ENCODE measurements around the gene CHCHD3. TPM values are rescaled to one million over a fixed set of nuclear protein-coding genes. Genes with fewer than 3 reads are reported as not detected.

CHCHD3 gene
- total RNA-seq, 1 donor from 2014 or later, result 61.5 TPM

DNA sequence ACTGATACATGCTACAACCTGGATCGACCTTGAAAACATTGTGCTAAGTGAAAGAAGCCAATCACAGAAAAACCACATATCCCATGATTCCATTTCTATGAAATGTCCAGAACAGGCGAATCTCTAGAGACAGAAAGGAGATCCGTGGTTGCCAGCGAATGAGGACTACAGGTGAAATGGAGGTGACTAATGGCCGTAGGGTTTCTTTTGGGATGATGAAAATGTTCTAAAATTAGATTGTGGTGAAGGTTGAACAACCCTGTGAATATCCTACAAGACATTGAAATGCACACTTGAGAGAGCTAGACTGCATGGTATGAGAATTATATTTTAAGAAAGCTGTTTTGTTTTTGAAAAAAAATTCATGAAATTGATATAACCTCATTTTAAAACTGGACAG is 317.1 kb downstream of the CHCHD3 start:
- TF ChIP-seq, protein P1, sequence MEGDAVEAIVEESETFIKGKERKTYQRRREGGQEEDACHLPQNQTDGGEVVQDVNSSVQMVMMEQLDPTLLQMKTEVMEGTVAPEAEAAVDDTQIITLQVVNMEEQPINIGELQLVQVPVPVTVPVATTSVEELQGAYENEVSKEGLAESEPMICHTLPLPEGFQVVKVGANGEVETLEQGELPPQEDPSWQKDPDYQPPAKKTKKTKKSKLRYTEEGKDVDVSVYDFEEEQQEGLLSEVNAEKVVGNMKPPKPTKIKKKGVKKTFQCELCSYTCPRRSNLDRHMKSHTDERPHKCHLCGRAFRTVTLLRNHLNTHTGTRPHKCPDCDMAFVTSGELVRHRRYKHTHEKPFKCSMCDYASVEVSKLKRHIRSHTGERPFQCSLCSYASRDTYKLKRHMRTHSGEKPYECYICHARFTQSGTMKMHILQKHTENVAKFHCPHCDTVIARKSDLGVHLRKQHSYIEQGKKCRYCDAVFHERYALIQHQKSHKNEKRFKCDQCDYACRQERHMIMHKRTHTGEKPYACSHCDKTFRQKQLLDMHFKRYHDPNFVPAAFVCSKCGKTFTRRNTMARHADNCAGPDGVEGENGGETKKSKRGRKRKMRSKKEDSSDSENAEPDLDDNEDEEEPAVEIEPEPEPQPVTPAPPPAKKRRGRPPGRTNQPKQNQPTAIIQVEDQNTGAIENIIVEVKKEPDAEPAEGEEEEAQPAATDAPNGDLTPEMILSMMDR (IDR thresholded peaks at IDR 0.05; ENCODE audit: partially characterized antibody, unreplicated experiment), result no peak
- no peak for DNase-seq
- Mint-ChIP-seq H3K4me3 (ENCODE audit: unreplicated experiment) (no peak overlapping the region), H3K27me3 (ENCODE audit: unreplicated experiment) (peaks cover 3% of the 10 kb centered on the region), H3K9me3 (ENCODE audit: unreplicated experiment) (peaks cover 4% of the 10 kb centered on the region), H3K4me1 (ENCODE audit: low read depth, unreplicated experiment) (no peaks in the 10 kb centered on the region), H3K36me3 (ENCODE audit: unreplicated experiment) (peaks cover 3% of the 10 kb centered on the region), H3K27ac (ENCODE audit: unreplicated experiment) (no peak overlapping the region)

DNA sequence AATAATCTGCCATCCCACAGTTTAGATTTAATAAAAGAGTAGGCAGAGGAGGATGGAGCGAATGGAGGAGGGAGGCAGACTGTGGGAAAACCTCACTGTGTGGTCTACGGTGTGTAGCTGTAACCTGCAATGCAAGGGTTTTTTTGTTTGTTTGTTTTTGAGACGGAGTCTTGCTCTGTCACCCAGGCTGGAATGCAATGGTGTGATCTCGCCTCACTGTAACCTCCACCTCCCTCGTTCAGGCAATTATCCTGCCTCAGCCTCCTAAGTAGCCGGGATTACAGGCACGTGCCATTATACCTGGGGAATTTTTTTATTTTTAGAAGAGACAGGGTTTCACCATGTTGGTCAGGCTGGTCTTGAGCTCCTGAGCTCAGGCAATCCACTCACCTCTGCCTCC is 321.0 kb downstream of the CHCHD3 start:
- Mint-ChIP-seq H3K9me3 (ENCODE audit: unreplicated experiment) (peaks cover 2% of the 10 kb centered on the region), H3K36me3 (ENCODE audit: unreplicated experiment) (no peaks in the 10 kb centered on the region), H3K27ac (ENCODE audit: unreplicated experiment) (no peak overlapping the region), H3K4me3 (ENCODE audit: unreplicated experiment) (no peak overlapping the region), H3K27me3 (ENCODE audit: unreplicated experiment) (peaks cover 3% of the 10 kb centered on the region), H3K4me1 (ENCODE audit: low read depth, unreplicated experiment) (no peaks in the 10 kb centered on the region)
- TF ChIP-seq, protein P1 (IDR thresholded peaks at IDR 0.05; ENCODE audit: partially characterized antibody, unreplicated experiment), result no peak
- DNase-seq, result no peak

DNA sequence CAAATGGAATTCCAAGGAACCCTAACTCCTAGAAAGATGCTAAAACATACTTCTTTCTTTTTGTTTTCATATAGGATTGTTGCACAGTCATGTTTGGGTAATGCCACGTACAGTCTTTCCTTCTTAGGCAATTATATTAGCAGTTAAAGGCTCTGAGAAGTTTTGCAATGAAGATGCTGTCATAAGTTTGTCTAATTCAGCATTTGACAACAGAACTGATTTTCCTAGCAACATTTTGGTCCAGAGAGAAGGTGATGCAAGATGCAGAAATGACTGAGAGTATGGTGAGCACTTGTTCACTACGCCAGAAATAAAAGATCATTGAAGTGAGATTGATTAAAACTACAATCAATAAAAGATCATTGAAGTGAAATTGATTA is 321.7 kb downstream of the CHCHD3 start:
- Mint-ChIP-seq H3K4me3 (ENCODE audit: unreplicated experiment) (no peak overlapping the region), H3K36me3 (ENCODE audit: unreplicated experiment) (no peaks in the 10 kb centered on the region), H3K27me3 (ENCODE audit: unreplicated experiment) (peaks cover 2% of the 10 kb centered on the region), H3K9me3 (ENCODE audit: unreplicated experiment) (peaks cover 5% of the 10 kb centered on the region), H3K27ac (ENCODE audit: unreplicated experiment) (no peak overlapping the region), H3K4me1 (ENCODE audit: low read depth, unreplicated experiment) (no peaks in the 10 kb centered on the region)
- TF ChIP-seq, protein P1 (IDR thresholded peaks at IDR 0.05; ENCODE audit: partially characterized antibody, unreplicated experiment), result no peak
- DNase-seq, result no peak

DNA sequence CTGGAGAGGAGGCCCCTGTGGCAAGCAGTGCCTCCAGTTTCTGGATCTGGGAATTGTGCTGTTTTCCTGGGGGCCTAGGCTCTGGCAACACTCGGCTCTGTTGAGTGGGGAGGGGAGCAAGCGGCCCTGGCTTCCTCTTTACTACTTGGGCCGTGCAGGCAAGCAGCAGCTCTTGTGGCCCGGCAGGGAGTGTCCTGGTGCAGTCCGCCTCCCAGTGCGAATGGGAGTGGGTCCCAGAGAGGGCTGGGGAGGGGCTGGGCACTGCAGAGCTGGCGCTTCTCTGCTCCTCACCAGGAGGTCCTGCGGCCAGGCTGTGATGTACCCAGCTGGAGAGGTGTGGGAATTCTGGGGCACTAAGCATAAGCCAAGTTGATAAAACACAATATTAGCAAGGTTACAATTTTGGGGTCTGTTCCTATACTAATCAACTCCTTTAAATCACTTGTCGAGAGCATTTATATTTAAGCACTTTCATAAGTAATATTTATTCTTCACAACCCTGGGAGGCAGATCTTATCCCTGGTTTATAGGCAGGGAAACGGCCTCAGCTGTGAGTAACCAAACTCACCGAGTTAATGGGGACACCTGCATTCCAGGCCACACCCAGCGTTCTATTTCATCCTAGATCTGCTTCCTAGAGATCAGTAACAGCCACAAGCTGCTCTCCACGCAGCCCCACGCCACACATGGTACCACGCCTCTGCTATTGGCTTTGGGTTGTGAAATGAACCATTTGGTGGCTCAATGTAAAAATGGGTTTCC is 322.2 kb downstream of the CHCHD3 start:
- Mint-ChIP-seq H3K4me3 (ENCODE audit: unreplicated experiment) (no peak overlapping the region), H3K9me3 (ENCODE audit: unreplicated experiment) (peaks cover 5% of the 10 kb centered on the region), H3K36me3 (ENCODE audit: unreplicated experiment) (no peaks in the 10 kb centered on the region), H3K27me3 (ENCODE audit: unreplicated experiment) (no peaks in the 10 kb centered on the region), H3K27ac (ENCODE audit: unreplicated experiment) (no peak overlapping the region), H3K4me1 (ENCODE audit: low read depth, unreplicated experiment) (no peaks in the 10 kb centered on the region)
- DNase-seq, result no peak
- TF ChIP-seq, protein P1 (IDR thresholded peaks at IDR 0.05; ENCODE audit: partially characterized antibody, unreplicated experiment), result no peak

DNA sequence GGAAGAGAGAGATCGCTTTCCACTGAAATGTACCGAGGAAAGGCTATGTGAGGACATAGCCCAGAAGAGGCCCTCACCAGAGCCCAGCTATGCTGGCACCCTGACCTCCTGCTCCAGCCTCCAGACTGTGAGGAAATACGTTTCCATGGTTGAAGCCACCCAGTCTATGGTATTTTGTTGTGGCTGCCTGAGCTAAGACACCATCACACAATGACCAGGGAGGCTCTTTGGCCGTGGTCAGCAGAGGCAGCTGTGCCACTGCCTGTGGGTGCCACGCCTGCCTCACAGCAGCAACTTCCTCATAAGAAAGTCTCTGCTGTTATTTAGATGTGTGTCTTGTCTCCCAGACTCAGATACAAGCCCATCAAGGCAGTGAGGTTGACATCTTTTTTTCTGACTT is 322.9 kb downstream of the CHCHD3 start:
- no peaks in the 10 kb centered on the region for H3K36me3 Mint-ChIP-seq (ENCODE audit: unreplicated experiment)
- H3K9me3 Mint-ChIP-seq (ENCODE audit: unreplicated experiment), result peaks cover 5% of the 10 kb centered on the region

More for the DNA sequence above, 322.9 kb downstream of the CHCHD3 start:
- Mint-ChIP-seq H3K27me3 (ENCODE audit: unreplicated experiment) (no peaks in the 10 kb centered on the region), H3K4me1 (ENCODE audit: low read depth, unreplicated experiment) (no peaks in the 10 kb centered on the region), H3K4me3 (ENCODE audit: unreplicated experiment) (no peak overlapping the region), H3K27ac (ENCODE audit: unreplicated experiment) (no peak overlapping the region)
- DNase-seq, result no peak
- TF ChIP-seq, protein P1 (IDR thresholded peaks at IDR 0.05; ENCODE audit: partially characterized antibody, unreplicated experiment), result no peak
